Ovary (tissue), 3 donors: ENCODE measurements around the gene SNX30.

ENCODE experiments used
- POLR2A ChIP-seq: fragments of 450-650 bp; IDR thresholded peaks from one replicate; pipeline ENCODE4 v1.6.1; 2017; ENCODE audit warnings: antibody characterized with exemption, mild to moderate bottlenecking, moderate library complexity
- TF ChIP-seq, protein P1 (sequence below), 3 donors: fragments of 450-650 bp in 2 of 3; fragments of 200-600 bp in 1 of 3; IDR thresholded peaks; one replicate each; pipeline versions ENCODE4 v1.5.1 to v1.8.0; 2016 to 2022; ENCODE audit warnings: antibody characterized with exemption in 3 of 3, mild to moderate bottlenecking in 1 of 3
- donor health status: DM: no; HTN: no; CAD: no.

DNA sequence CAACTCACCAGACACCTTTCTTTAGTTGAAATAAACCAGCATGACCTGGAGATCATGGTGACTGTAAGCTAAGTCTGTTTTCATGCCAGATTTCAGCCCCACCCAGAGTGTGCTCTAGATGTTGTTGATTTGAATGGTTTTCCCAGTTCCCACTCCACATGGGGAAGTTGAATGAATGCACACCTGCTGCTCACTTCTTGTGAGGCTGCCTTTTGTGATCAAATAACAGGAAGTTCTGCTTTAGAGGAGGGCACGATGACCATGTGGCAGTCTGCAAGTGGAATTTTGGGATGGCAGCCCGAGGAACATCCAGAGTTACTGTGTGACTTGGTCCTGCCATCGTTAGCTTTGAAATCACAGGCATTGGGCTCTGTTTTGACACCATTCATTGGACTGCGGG lies 121.5 kb downstream of the SNX30 start:
- TF ChIP-seq, protein P1, sequence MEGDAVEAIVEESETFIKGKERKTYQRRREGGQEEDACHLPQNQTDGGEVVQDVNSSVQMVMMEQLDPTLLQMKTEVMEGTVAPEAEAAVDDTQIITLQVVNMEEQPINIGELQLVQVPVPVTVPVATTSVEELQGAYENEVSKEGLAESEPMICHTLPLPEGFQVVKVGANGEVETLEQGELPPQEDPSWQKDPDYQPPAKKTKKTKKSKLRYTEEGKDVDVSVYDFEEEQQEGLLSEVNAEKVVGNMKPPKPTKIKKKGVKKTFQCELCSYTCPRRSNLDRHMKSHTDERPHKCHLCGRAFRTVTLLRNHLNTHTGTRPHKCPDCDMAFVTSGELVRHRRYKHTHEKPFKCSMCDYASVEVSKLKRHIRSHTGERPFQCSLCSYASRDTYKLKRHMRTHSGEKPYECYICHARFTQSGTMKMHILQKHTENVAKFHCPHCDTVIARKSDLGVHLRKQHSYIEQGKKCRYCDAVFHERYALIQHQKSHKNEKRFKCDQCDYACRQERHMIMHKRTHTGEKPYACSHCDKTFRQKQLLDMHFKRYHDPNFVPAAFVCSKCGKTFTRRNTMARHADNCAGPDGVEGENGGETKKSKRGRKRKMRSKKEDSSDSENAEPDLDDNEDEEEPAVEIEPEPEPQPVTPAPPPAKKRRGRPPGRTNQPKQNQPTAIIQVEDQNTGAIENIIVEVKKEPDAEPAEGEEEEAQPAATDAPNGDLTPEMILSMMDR (IDR thresholded peaks at IDR 0.05), result no peak
- no peak for TF ChIP-seq POLR2A
